Amygdala (tissue), 56 donors: ENCODE measurements around the gene SDCBP2.
"Not testable (repeated sequence)": the region's sequence is repeated elsewhere in the genome, so short reads cannot be mapped to it uniquely, and the experiment has no call there.

Experiments used
- DNase-seq, 56 donors: peaks; one replicate each; lab custom pipeline; 2025; lab: John Stamatoyannopoulos, UW

The SDCBP2 gene

DNA sequence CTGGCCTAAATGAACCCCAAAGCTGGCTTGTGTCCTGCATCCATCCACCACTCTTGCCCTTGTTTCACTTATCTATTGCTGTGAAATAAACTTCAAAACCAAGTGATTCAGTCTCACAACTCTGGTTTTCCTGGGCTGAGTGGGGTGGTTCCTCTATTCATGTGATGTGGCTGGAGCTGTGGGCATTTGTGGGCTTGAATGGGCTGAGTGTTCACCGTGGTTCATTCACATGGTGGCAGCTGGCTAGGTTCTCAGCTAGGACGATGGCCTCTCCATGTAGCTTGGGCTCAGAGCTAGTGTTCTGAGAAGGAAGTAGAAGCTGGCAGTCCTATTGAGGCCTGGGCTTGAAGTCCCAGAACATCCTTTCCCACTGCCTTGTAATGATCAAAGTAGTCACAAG, 33.5 kb upstream of the SDCBP2 start:
- no peak for DNase-seq

DNA sequence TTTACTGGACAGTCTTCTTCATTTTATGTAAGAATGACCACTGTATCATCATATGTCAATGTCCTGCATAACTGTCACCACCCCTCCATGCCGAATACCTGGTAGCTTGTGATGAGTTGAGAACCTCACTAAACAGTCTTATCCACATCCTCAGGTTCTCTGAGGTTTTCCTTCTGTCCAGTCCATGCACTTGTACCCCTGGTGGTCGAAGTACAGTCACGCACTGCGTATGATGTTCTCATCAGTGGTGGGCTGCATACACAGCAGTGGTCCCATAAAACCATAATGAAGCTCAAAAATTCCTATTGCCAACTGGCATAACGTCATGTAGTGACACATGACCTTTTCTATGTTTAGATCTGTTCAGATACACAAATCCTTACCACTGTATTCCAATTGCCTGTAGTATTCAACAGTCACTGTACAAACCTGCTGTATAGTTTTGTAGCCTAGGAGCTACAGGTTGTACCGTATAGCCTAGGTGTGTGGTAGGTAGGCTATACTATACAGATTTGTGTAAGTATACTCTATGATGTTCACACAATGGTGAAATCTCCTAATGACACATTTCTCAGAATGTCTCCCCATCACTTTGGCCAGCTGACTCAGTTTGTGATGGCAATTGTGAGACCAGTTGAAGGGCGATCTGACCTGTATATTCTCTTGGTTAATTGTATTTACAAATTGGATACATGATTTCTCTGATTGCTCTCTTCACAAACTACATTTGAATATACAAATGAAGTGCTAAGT, 31.3 kb upstream of the SDCBP2 start:
- no peak for DNase-seq

DNA sequence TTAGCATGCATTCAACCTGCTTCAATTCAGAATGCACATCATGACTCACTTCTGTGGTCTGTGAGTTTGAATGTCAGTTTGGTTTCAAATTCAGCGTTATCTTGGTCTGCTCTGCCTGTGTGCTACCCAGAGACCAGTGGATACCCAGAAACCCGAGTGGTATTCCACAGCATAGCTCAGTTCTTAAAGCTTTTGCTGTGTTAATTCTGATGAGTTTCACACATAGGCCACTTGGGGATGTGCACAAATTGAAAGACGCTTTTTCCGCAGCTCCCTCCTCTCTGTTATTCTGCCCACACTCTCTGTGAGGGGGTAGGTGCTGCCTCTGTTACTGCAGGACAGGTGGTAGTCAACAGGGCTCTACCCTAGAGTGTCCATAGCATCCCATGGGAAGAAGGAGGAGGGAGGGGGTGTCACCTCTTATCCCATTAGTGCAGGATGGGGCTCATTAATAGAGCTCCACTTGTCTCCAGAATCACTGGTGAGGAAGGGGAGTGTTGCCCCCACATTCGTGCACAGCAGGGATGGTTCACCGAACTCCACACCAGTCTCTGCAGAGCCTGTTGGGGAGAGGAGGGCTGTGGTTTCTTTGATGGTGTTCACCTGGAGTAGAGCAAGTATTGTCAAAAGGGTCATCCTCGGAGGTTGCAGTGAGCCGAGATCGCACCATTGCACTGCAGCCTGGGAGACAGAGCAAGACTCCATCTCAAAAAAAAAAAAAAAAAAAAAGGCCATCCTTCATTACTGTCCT, 29.2 kb upstream of the SDCBP2 start:
- no peak for DNase-seq

DNA sequence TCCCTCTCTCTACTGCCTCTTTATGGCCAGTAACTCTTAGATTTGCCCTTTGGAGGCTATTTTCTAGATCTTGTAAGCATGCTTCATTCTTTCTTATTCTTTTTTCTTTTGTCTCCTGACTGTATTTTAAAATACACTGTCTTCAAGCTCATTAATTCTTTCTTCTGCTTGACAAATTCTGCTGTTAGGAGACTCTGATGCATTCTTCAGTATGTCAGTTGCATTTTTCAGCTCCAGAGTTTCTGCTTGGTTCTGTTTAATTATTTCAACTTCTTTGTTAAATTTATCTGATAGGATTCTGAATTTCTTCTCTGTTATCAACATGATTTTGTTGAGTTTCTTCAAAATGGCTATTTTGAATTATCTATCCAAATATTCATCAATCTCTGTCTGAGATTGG, 25.0 kb upstream of the SDCBP2 start:
- DNase-seq, result no peak

DNA sequence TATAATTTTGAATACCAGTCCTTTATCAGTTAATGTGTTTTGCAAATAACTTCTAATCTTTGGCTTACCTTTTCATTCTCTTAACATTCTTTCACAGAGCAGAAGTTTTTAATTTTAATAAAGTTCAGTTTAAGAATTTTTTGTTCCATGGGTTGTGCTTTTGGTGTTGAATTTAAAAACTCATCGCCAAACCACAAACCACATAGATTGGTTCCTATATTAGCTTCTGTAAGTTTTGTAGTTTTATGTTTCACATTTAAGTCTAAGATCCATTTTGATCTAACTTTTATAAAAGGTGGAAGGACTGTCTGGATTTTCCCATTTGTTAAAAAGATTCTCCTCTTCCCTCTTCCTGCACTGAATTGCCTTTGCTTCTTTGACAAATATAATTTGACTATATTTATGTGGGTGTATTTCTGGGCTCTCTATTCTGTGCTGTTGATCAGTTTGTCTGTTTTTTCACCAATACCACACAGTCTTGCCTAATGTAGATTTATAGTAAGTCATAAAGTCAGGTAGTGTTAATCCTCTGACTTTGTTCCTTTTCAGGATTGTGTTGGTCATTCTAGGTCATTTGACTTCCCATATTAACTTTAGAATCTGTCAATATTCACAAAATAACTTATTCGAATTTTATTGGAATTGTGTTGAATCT, 17.5 kb upstream of the SDCBP2 start:
- no peak for DNase-seq

DNA sequence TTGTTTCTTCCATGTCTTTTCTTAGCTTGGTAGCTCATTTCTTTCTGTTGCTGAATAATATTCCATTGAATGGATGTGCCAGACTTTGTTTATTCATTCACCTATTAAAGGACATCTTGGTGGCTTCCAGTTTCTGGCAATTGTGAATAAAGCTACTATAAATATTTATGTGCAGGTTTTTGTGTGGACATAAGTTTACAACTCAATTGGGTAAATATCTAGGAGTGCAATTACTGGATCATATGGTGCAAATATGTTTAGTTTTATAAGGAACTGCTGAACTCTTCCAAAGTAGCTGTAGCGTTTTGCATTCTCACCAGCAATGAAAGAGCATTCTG, 16.8 kb upstream of the SDCBP2 start:
- DNase-seq, result no peak

DNA sequence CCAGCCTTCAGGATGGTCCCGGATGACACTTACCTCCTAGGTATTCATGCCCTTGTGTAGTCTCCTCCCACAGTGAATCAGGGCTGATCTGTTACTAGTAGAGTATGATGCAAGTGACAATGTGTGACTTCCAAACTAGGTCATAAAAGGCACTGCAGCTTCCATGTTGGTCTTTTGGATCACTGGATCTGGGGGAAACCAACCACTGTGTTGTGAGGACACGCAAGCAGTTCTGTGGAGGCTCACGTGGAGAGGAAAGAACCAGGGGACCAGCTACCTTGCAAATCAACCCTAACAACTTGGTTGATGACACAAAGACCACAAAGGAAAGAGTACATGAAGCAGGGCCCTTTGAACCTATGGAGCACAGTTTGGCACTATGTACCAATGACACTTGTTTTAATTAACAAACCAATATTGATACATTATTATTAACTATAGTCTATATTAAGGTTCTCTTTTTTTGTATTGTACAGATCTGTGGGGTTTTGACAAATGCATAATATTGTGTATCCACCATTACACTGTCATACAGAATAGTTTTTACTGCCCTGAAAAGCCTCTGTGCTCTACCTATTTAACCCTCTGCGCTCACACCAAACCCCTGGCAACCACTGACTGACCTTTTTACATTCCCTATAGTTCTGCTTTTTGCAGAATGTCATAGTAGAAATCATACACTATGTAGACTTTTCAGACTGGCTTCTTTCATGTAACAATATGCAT, 16.3 kb upstream of the SDCBP2 start:
- DNase-seq, result no peak

DNA sequence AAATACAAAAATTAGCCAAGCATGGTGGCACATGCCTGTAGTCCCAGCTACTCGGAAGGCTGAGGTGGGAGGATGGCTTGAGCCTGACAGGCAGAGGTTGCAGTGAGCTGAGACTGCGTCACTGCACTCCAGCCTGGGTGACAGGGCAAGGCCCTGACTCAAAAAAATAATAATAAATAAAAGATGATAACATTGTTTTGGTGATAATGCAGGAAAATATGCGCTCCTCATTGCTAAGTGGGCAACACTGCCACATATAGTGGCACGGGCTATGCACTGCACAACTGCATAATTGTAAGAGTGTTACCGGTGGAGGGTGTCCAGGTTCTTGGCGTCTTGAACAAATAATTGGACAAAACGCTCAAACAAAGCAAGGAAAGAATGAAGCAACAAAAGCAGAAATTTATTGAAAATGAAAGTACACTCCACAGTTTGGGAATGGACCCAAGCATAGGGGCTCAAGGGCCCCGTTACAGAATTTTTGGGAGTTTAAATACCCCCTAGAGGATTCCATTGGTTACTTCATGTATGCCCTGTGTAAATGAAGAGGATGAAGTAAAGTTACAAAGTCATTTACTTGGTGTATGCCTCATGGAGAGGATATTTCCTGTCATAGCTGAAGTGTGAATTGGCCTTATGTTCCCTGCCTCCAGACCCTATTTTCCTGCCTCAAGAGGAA, 14.6 kb upstream of the SDCBP2 start:
- DNase-seq, result not testable (repeated sequence)

DNA sequence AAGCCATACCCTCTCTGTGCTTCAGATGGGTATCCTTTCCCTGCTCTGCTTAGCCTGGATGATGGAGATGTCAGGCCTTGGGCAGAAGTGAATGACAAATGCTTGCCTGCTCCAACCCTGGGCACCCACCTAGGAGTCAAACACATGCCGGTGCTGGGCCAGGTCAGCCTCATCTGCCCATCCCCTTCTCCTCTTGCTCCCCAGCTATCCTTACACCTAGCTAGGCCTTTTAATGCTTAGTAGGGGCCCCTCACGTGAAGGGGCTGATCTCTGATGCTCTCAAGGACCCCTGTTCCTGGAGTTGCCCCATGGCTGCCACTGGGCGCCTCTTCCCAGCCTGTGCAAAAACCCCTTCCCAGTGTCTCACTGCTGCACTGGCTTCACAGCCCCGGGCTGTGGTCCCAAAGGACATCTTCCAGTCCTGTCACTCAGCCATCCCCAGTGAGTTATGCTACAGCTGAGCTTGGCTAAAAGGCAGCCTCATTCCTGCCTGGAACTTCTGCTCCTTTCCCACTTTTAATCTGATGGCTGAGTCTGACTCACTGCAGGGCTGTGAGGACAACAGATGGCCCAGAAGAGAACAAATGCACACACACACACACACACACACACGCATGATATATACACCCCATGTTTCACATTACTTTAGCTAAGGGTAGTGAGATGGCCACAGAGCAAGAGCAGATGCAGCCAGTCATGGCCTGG, 12.8 kb upstream of the SDCBP2 start:
- DNase-seq, result peak in 6 of 56 donors; percentile 8 to 48 (median 16)

DNA sequence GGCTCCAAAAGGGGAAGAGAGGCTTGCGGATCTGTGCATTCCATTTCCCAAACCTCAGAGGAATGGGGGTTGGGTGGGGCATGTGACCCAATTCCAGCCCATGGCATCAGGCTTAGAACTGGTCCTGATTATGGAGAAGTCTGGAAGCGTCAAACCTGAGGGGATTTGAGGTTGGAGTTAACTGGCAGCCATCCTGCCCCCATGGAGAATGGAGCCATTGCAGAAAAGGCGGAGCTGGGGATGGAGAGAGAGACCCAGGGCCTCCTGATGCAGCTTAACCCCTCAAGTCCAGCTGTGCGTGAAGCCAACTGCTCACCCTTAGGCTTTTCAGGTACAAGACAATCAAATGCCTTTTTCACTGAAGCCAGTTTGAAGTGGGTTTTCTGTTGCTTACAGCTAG, 9.9 kb upstream of the SDCBP2 start:
- DNase-seq, result no peak

DNA sequence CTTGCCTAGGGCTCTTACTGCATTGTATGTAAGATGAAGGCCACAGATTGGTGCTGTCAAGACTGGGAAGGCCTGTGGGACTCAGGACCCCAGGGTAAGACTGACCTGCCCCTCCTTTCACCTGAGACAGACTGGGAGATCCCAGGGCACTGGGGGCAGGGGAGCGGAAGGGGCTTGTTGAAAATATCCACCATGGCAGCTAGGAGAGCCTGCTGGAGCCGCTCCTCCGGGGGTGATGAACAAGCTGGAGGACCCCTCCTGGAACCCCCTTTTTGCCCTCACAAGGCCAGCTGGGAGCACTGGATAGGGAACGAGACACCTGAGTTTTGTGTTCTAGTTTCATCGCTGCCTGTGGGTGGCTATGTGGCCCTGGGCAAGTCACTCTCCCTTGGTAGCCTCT, 9.2 kb upstream of the SDCBP2 start:
- DNase-seq, result no peak

DNA sequence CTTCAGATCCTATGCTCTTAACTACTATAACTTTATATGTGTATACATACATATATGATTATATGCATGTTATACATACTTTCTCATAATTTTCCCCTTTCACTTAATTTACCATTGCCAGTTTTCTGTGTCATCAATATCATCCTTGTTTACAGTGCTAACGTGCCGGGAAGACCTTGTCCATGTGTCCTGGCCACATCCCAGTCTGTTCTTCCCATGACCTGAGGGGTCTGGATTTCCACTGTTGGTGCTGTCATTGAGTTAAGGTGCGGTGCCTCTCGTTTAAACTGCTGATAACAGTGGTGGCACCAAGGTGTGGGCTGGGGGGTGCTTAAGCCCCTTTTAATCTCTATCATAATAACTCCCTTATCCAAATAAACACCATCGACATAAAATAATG, 8.5 kb upstream of the SDCBP2 start:
- no peak for DNase-seq

DNA sequence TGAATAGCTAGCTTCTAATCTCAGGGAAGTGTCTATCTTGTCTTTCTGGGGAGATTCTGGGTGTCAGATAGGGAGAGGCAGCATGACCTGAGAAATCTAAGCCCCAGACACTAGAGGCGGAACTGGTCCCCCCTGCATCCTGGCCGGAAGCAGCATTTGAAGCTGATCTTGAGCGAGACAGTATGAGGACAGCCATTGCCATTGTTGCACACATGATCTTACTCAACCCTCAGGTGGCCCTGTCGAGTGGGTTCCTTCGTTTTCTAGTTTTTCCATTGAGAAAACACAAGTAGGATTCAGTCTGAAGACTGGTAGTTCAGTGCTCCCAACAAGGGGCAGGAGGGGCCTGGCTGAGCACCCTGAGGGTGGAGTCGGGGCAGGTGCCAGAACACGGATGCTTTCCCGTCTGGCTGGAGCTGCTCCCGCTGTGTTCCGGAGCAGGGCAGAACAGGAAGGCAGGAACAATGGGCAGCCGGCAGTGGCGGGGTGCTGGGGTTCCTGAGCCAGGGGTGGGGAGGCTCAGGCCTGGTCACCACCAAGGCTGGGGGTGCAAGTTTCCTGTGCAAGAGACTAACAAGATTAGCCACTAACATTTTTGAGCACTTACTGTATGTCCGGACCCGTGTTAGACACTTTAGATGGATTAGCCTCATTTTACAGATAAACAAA, 7.9 kb upstream of the SDCBP2 start:
- peak in 17 of 56 donors; percentile 12 to 64 (median 28) for DNase-seq

DNA sequence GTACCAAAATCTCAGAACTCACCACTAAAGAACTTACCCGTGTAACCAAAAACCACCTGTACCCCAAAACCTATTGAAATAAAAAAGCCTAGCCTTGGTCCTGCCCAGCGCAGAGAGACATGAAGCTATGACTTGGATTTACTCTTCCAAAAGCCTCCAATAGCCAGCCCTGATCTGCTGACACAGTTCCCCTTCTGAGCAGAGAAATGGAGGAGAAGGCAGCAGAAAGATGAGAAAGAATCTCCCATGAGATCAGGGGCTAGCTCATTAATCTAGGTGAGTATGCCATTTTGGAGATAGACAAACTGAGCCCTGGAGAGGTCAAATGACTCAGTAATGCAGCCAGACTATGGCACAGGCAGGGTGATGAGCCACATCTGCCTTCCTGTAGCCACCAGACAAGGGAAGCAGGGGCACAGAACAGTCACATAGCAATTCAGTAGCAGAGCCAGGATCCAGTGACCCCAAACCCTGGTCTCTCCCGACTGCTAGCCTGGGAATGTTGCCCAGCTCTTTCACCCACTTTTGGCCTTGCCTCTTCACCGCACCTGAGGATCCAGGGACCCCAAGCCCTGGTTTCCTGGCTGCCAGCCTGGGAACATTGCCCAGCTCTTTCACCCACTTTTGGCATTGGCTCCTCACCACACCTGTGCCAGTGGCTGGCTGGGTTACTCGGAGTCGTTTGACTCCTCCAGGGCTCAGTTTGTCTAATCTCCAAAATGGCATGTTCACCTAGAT, 7.2 kb upstream of the SDCBP2 start:
- DNase-seq, result no peak

DNA sequence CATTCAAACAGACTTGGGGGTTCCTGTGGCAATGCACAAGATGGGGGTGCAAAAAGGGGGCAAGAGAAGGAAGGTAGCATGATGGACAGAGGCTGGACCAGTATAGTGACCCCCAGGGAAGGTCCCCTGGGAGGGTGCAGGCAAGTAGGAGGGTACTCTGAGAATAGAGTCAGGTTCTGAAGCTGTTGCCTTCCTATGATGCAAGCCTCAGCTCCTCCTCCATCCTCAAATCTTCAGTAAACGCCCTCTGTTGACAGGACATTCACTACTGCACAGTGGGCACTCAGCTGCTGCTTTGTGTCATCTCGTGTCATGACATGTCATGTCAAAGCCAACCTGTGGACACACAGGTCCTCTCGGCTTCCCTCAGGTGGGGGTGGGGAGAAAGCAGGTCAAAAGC, 5.8 kb upstream of the SDCBP2 start:
- no peak for DNase-seq

DNA sequence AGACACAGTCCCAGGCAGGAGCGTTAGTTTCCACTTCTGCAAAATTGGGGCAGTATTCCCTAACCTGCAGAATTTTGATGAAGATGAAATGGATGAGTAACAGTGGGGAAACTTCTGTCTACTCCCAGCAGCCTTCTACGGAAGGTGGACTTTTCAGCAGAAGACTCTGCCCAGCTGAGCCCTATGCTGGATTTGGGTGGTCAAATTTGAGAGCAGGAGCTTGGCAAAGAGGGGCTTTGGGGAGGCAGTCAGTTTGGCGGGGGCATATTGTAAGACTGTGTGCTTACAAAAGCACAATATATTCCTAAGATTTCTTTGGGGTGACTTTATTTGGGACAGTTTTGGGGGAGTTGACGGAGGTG, 5.4 kb upstream of the SDCBP2 start:
- no peak for DNase-seq

DNA sequence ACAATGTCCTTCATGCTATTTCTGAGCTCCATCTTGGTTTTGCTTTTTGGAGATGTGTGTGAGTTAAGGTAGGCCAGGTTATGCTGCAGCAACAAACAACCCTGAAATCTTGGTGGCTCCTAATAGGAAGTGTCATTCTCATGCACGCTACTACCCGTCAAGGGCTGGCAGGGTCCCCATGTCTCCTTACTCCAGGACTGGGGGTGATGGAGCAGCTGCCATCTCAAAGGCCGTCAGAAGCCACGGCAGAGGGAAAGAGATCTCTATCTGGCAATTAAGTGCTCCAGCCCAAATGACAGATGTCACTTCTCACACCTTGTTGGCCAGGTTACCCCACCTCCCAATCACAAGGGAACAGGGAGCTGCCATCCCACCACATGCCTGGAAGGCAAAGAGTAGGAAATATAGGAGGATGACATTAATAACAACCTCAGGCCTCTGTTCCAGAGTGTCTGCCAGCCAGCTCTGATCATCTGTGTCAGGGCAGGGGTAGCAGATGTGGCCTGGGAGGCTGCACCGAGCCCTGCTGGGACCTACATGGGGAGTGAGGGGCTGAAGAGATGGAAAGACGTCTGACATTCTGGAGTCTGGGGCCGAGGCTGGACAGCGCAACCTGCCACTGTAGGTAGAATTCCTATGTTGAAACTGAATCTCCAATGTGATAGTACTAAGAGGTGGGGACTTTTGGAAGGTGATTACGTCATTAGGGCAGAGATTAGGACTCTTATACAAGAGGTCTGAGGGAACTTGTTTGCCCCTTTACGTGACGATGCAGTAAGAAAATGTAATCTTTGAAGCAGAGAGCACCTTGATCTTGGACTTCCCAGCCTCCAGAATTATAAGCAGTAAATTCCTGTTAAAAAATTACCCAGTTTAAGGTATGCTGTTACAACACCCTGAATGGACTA, 4.8 kb upstream of the SDCBP2 start:
- no peak for DNase-seq
